ENCODE measurements around the gene TDRD6.

Gene TDRD6

GRCh38 chr6:46688117-46688965 is 656 bp downstream of the TDRD6 start:
- Histone ChIP-seq H3K4me3 (ENCODE audit: low read depth, low read length) (no peak overlapping the region), H3K27ac (ENCODE audit: extremely low read depth, low read depth, low read length) (no peak overlapping the region), H3K4me1 (ENCODE audit: control insufficient read depth, insufficient read depth, low read length) (no peaks in the 10 kb centered on the region), H3K9me3 (ENCODE audit: control insufficient read depth, insufficient read depth, low read depth, low read length) (no peaks in the 10 kb centered on the region), H3K36me3 (ENCODE audit: control insufficient read depth in 2 of 2, insufficient read depth in 1 of 2, low read length in 2 of 2) (no peaks in the 10 kb centered on the region; a peak in 1 of 3 replicates)
- ChIA-PET CTCF (no interaction called here), POLR2A (no interaction called here)
- no peak for TF ChIP-seq INSM2 (tag by site-specific recombination; IDR thresholded peaks at IDR 0.05)
- TF ChIP-seq, protein P1, sequence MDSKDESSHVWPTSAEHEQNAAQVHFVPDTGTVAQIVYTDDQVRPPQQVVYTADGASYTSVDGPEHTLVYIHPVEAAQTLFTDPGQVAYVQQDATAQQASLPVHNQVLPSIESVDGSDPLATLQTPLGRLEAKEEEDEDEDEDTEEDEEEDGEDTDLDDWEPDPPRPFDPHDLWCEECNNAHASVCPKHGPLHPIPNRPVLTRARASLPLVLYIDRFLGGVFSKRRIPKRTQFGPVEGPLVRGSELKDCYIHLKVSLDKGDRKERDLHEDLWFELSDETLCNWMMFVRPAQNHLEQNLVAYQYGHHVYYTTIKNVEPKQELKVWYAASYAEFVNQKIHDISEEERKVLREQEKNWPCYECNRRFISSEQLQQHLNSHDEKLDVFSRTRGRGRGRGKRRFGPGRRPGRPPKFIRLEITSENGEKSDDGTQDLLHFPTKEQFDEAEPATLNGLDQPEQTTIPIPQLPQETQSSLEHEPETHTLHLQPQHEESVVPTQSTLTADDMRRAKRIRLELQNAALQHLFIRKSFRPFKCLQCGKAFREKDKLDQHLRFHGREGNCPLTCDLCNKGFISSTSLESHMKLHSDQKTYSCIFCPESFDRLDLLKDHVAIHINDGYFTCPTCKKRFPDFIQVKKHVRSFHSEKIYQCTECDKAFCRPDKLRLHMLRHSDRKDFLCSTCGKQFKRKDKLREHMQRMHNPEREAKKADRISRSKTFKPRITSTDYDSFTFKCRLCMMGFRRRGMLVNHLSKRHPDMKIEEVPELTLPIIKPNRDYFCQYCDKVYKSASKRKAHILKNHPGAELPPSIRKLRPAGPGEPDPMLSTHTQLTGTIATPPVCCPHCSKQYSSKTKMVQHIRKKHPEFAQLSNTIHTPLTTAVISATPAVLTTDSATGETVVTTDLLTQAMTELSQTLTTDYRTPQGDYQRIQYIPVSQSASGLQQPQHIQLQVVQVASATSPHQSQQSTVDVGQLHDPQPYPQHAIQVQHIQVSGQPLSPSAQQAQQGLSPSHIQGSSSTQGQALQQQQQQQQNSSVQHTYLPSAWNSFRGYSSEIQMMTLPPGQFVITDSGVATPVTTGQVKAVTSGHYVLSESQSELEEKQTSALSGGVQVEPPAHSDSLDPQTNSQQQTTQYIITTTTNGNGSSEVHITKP (tag by site-specific recombination; IDR thresholded peaks at IDR 0.05) = no peak
- TF ChIP-seq ZEB2 (tag by site-specific recombination; IDR thresholded peaks at IDR 0.05) = no peak
- no peak for TF ChIP-seq ZNF548 (tag by site-specific recombination; IDR thresholded peaks at IDR 0.05)
- TF ChIP-seq ZNF391 (tag by site-specific recombination; IDR thresholded peaks at IDR 0.05; ENCODE audit: borderline replicate concordance, low read depth) = no peak
- TF ChIP-seq ZNF146 (tag by site-specific recombination; IDR thresholded peaks at IDR 0.05) = no peak
- no peak for TF ChIP-seq ZNF544 (tag by site-specific recombination; IDR thresholded peaks at IDR 0.05)
- no peak for TF ChIP-seq ZNF248 (tag by site-specific recombination; IDR thresholded peaks at IDR 0.05)
- TF ChIP-seq, protein P2, sequence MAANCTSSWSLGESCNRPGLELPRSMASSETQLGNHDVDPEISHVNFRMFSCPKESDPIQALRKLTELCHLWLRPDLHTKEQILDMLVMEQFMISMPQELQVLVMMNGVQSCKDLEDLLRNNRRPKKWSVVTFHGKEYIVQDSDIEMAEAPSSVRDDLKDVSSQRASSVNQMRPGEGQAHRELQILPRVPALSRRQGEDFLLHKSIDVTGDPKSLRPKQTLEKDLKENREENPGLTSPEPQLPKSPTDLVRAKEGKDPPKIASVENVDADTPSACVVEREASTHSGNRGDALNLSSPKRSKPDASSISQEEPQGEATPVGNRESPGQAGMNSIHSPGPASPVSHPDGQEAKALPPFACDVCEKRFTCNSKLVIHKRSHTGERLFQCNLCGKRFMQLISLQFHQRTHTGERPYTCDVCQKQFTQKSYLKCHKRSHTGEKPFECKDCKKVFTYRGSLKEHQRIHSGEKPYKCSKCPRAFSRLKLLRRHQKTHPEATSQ (tag by site-specific recombination; IDR thresholded peaks at IDR 0.05) = no peak
- no peak for TF ChIP-seq ZNF449 (tag by site-specific recombination; IDR thresholded peaks at IDR 0.05)
- TF ChIP-seq, protein P3, sequence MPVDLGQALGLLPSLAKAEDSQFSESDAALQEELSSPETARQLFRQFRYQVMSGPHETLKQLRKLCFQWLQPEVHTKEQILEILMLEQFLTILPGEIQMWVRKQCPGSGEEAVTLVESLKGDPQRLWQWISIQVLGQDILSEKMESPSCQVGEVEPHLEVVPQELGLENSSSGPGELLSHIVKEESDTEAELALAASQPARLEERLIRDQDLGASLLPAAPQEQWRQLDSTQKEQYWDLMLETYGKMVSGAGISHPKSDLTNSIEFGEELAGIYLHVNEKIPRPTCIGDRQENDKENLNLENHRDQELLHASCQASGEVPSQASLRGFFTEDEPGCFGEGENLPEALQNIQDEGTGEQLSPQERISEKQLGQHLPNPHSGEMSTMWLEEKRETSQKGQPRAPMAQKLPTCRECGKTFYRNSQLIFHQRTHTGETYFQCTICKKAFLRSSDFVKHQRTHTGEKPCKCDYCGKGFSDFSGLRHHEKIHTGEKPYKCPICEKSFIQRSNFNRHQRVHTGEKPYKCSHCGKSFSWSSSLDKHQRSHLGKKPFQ (tag by site-specific recombination; IDR thresholded peaks at IDR 0.05) = no peak
- no peak for TF ChIP-seq KLF9 (tag by site-specific recombination; IDR thresholded peaks at IDR 0.05; ENCODE audit: low read depth)
- TF ChIP-seq KLF1 (tag by site-specific recombination; IDR thresholded peaks at IDR 0.05) = no peak

- no peak overlapping the region for H3K27ac ChIP-seq (ENCODE audit: extremely low read depth, low read depth, low read length)
- POLR2A ChIA-PET = no interaction called here
- CTCF ChIA-PET = no interaction called here
- no peaks in the 10 kb centered on the region for H3K36me3 ChIP-seq (ENCODE audit: control insufficient read depth in 2 of 2, insufficient read depth in 1 of 2, low read length in 2 of 2)
- no peaks in the 10 kb centered on the region for H3K9me3 ChIP-seq (ENCODE audit: control insufficient read depth, insufficient read depth, low read depth, low read length)
- H3K4me1 ChIP-seq (ENCODE audit: control insufficient read depth, insufficient read depth, low read length) = no peaks in the 10 kb centered on the region
- no peak overlapping the region for H3K4me3 ChIP-seq (ENCODE audit: low read depth, low read length)
- TF ChIP-seq ZNF155 (tag by site-specific recombination; IDR thresholded peaks at IDR 0.05) (no peak), ZBTB11 (tag by site-specific recombination; conservative IDR thresholded peaks at IDR 0.05; ENCODE audit: low read depth) (no peak), ZNF560 (tag by site-specific recombination; IDR thresholded peaks at IDR 0.05; ENCODE audit: borderline replicate concordance) (no peak), ZBTB49 (tag by site-specific recombination; IDR thresholded peaks at IDR 0.05; ENCODE audit: low read depth) (no peak)
These were observed 1.3 kb downstream of the TDRD6 start for GRCh38 chr6:46688966-46689335.

All from HEK293 (cell line).